HG03378 (cell line): ENCODE measurements around the gene TEX2.

Experiments used
- ATAC-seq: cut with Tn5 transposase; IDR thresholded peaks from one replicate; pipeline ENCODE4 v1.9.1; 2021; ENCODE audit warnings: mild to moderate bottlenecking, moderate library complexity; ENCODE audit not compliant: unreplicated experiment

The TEX2 gene

GRCh38 chr17:64269687-64270649 lies 6.9 kb upstream of the TEX2 start:
- no peak for ATAC-seq

GRCh38 chr17:64264891-64265290 lies 1.8 kb upstream of the TEX2 start:
- ATAC-seq, result no peak

GRCh38 chr17:64262198-64262999 lies 661 bp downstream of the TEX2 start:
- ATAC-seq, result peak; percentile 26

GRCh38 chr17:64261417-64262145 lies 1.5 kb downstream of the TEX2 start:
- no peak for ATAC-seq

GRCh38 chr17:64260886-64261285 lies 2.2 kb downstream of the TEX2 start:
- no peak for ATAC-seq

- no peak for ATAC-seq
These were observed 3.1 kb downstream of the TEX2 start for GRCh38 chr17:64259922-64260321.

- no peak for ATAC-seq
These were observed 3.6 kb downstream of the TEX2 start for GRCh38 chr17:64259426-64259825.

- no peak for ATAC-seq
These were observed 5.9 kb downstream of the TEX2 start for GRCh38 chr17:64256913-64257807.

- ATAC-seq, result no peak
These were observed 7.3 kb downstream of the TEX2 start for GRCh38 chr17:64255764-64256163.

GRCh38 chr17:64254755-64255154 lies 8.3 kb downstream of the TEX2 start:
- ATAC-seq, result no peak

- ATAC-seq, result no peak
These were observed 9.6 kb downstream of the TEX2 start for GRCh38 chr17:64253470-64253869.

GRCh38 chr17:64252831-64253230 lies 10.2 kb downstream of the TEX2 start:
- no peak for ATAC-seq

GRCh38 chr17:64250233-64250835 lies 12.7 kb downstream of the TEX2 start:
- ATAC-seq, result no peak

- no peak for ATAC-seq
These were observed 15.2 kb downstream of the TEX2 start for GRCh38 chr17:64247836-64248235.

GRCh38 chr17:64245218-64246145 lies 17.6 kb downstream of the TEX2 start:
- ATAC-seq, result no peak

- no peak for ATAC-seq
These were observed 18.9 kb downstream of the TEX2 start for GRCh38 chr17:64244165-64244564.

- ATAC-seq, result no peak
These were observed 19.7 kb downstream of the TEX2 start for GRCh38 chr17:64243340-64243739.

GRCh38 chr17:64242633-64243032 lies 20.4 kb downstream of the TEX2 start:
- ATAC-seq, result no peak
